NCI-H748 treated with DMSO at 0.1 percent for 48 hours (cell line): ENCODE data around the gene PGAM2.
A peak's percentile ranks its signal among the peaks of the same experiment; 100 is the strongest.

ENCODE experiments used
- DNase-seq: peaks from one replicate; lab custom pipeline; 2025; lab: John Stamatoyannopoulos, UW

Gene PGAM2

DNA sequence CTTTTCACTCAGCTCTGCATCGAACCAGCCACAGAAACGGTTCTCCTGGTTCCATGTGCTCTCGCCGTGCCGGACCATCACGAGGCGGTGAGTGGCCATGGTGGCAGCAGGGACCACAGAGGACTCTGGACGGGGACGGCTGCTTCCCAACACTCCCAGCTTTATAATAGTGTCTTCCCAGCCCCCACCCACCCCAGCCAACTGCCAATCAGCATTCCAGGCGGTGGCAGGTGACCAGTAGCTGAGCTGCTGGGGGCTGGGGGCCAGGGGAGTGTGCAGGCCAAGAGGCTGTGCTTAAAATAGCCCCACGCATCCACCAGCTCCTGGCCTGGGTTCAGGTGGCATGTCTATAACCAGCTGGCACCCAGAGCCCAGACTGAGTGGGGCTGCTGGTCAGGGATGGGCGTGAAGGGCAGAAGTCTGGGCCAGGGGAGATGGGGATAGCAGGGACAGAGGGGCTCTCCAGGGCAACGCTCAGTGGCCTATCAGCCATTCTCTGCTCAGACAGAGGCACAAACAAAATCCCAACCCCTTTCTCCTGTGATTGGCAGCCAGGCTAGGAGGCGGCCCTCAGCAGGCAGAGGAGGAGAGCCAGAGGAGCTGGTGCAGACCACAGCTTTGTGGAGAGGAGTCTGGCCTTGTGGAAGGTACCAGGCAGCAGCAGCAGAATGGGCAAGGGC lies at the start of gene PGAM2:
PGAM2 (minus strand) TSS at position 137 of the 680 bp plus-strand sequence; CDS start at position 99, 38 bp downstream.
- DNase-seq, result peak; percentile 32

GRCh38 chr7:44114586-44115310 lies 49.4 kb upstream of the PGAM2 start:
- DNase-seq, result no peak

- DNase-seq, result no peak
These were observed 48.5 kb upstream of the PGAM2 start for GRCh38 chr7:44113764-44114354.

- no peak for DNase-seq
These were observed 47.8 kb upstream of the PGAM2 start for GRCh38 chr7:44112997-44113763.

GRCh38 chr7:44112231-44112996 lies 47.0 kb upstream of the PGAM2 start:
- no peak for DNase-seq

GRCh38 chr7:44111761-44112160 lies 46.4 kb upstream of the PGAM2 start:
- no peak for DNase-seq

- DNase-seq, result no peak
These were observed 45.6 kb upstream of the PGAM2 start for GRCh38 chr7:44110719-44111635.

DNA sequence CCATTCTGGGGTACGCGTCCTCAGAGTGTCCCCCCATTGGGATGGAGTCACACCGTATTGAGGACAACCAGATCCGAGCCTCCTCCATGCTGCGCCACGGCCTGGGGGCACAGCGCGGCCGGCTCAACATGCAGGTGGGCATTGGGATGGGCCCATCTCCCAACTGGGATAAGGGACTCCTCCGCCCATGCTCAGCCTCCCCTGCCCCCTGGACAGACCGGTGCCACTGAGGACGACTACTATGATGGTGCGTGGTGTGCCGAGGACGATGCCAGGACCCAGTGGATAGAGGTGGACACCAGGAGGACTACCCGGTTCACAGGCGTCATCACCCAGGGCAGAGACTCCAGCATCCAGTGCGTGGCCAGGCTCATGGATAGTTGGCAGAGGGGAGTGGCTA lies 44.6 kb upstream of the PGAM2 start:
- DNase-seq, result no peak

GRCh38 chr7:44108768-44109750 lies 43.7 kb upstream of the PGAM2 start:
- no peak for DNase-seq

DNA sequence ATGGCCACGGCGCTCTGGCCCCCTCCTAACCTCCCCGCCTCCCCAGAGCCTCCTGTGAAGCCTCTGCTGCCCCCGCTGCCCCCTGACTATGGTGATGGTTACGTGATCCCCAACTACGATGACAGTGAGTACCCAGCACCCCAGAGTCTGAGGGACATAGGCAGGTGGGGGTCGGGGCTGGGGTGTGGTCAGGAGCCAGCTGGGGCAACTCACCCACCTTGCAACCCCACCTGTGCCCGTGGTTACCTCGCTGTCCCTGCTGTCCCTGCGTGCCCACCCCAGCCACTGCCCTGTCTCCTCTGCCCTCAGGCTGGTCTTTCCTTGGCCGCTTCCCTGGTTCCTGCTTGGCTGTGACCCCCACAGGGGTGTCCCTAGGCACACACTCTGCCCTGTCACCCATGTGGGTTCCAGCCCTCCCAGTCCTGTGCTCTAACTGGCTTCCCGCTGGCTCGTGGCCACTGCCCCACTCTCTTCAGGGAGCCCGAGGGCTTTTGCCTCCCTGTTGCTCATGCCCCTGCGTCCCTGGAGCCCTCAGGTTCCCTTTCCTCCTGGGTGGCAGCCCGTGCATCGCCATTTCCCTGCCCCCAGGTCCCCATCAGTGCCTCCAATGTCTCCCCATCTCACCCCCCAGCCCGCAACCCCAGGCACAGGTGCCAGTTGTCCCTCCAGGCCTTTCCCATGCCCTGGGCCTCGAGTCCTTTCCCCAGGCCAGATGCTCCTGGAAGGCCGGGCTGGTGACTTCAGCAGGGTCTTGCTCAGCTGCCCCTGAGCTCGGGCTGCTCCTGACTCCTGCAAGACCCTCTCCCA lies 42.8 kb upstream of the PGAM2 start:
- DNase-seq, result no peak

- DNase-seq, result no peak
These were observed 42.0 kb upstream of the PGAM2 start for GRCh38 chr7:44107116-44107960.

DNA sequence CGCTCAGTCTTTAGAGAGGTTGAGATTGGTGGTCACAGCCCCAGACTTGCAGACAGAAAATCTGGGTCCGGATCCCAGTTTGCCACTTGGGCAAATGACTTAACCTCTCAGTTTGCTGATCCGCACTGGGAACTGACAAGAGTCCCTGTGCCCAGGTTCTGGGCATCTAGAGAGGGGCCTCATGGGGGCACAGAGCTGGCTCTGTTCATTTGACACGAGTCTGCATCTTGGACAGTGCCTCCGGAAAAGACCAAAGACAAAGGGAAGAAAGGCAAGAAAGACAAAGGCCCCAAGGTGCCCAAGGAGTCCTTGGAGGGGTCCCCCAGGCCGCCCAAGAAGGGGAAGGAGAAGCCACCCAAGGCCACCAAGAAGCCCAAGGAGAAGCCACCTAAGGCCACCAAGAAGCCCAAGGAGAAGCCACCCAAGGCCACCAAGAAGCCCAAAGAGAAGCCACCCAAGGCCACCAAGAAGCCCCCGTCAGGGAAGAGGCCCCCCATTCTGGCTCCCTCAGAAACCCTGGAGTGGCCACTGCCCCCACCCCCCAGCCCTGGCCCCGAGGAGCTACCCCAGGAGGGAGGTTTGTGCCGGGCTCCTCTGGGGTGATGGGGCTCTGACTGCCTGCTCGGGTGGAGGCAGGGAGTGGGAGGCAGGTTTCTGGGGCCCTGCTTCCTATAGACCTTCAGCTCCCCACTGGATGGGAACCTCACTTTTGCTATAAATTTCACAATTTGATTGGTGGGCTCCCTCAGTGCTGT lies 41.1 kb upstream of the PGAM2 start:
- no peak for DNase-seq

DNA sequence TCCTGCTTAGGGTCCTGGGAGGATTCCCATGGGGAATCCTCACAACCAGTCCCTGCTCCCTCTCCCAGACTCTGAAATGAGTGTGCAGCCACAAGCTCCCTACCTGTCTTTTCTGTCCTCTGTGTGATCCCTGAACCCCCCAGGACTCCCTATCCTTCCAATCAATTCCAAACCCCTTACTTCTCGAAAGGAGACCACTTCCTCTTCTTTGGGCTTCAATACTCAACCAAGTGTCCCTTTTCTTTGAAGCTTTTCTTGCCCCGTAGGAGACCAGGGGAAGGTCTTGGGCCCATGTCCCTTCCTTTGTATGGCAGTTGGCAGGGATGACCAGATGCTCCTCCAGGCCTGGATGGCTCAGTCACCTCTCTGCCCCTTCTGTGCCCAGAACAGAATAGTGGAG lies 40.5 kb upstream of the PGAM2 start:
- DNase-seq, result no peak

- no peak for DNase-seq
These were observed 39.7 kb upstream of the PGAM2 start for GRCh38 chr7:44104860-44105771.

GRCh38 chr7:44103923-44104859 lies 38.8 kb upstream of the PGAM2 start, which contains the start of gene AEBP1:
Gene AEBP1 (plus strand): TSS chr7:44104345. CDS start chr7:44104666, 321 bp downstream.
- no peak for DNase-seq
